ENCODE data around the gene AFG3L2. TPM values are rescaled to one million over a fixed set of nuclear protein-coding genes. Genes with fewer than 3 reads are reported as not detected.

AFG3L2 gene
- total RNA-seq, 1 experiment from 2014 or later = 73.5 TPM

- H3K9me3 ChIP-seq (ENCODE audit: control insufficient read depth, low read depth, low read length) = peaks cover 4% of the 10 kb centered on the region
- peaks cover 5 to 12% of the 10 kb centered on the region in 2 experiments; a peak in 4 of 5 replicates for H3K9me3 Mint-ChIP-seq
- H3K4me3 Mint-ChIP-seq = no peak overlapping the region
- H4K91ac ChIP-seq (ENCODE audit: insufficient read length, low read depth, low read length) = no peak overlapping the region
- no peaks in the 10 kb centered on the region for H4K20me1 ChIP-seq (ENCODE audit: control insufficient read depth, insufficient read depth, insufficient read length)
- no CpG with 5 or more reads among the region's 10 CpGs for WGBS (ENCODE audit: extremely low coverage, insufficient read length, low lambda C conversion rate)
- H3K79me1 ChIP-seq (ENCODE audit: insufficient read depth, low read depth, low read length, poor library complexity, severe bottlenecking) = no peaks in the 10 kb centered on the region
- no peaks in the 10 kb centered on the region for H3K27me3 Mint-ChIP-seq (ENCODE audit: low read depth)
- no peak overlapping the region for H2AFZ ChIP-seq (ENCODE audit: low read length)
- no peak overlapping the region for H3K4ac ChIP-seq (ENCODE audit: low read depth, low read length)
- no peak overlapping the region for H3T11ph ChIP-seq (ENCODE audit: low read length)
- H3K56ac ChIP-seq (ENCODE audit: insufficient read length, low read depth, low read length) = no peak overlapping the region
- no peak overlapping the region for H2BK12ac ChIP-seq (ENCODE audit: insufficient read length, low read depth, low read length)
- no peak overlapping the region for H3K23ac ChIP-seq (ENCODE audit: insufficient read length, low read depth, low read length)
- no peaks in the 10 kb centered on the region for H3K79me2 ChIP-seq (ENCODE audit: insufficient read depth, low read length)
- H3K27ac Mint-ChIP-seq = no peak overlapping the region
- H2BK15ac ChIP-seq (ENCODE audit: low read depth, low read length) = no peak overlapping the region
- H3K27ac ChIP-seq (ENCODE audit: insufficient read length, low read depth, low read length) = no peak overlapping the region
- no peak overlapping the region for H3K18ac ChIP-seq (ENCODE audit: insufficient read length, low read depth, low read length)
- no peak for DNase-seq
- no peak overlapping the region for H4K8ac ChIP-seq (replicated peaks; ENCODE audit: insufficient read length, low read depth, low read length)
- peaks cover 17 to 19% of the 10 kb centered on the region in 2 experiments for H3K4me1 Mint-ChIP-seq
- H2AK5ac ChIP-seq (ENCODE audit: insufficient read length, low read length) = no peak overlapping the region
- H3K4me1 ChIP-seq (ENCODE audit: insufficient read depth, low read length) = no peaks in the 10 kb centered on the region
- no peak overlapping the region for H4K5ac ChIP-seq (ENCODE audit: insufficient read length, low read depth, low read length)
- no peak overlapping the region for H2BK20ac ChIP-seq (ENCODE audit: low read depth, low read length, poor library complexity, severe bottlenecking)
- no peak overlapping the region for H2BK120ac ChIP-seq (ENCODE audit: low read depth, low read length, poor library complexity, severe bottlenecking)
- TF ChIP-seq CTCF (conservative IDR thresholded peaks at IDR 0.05) = no peak
- H2BK5ac ChIP-seq (ENCODE audit: insufficient read length, low read length) = no peak overlapping the region
- no peaks in the 10 kb centered on the region for H3K27me3 ChIP-seq (ENCODE audit: insufficient read depth, low read length)
- H3K36me3 Mint-ChIP-seq (ENCODE audit: insufficient read depth in 1 of 3, low read depth in 3 of 3) = peaks cover 29 to 78% (median 30%) of the 10 kb centered on the region in 3 experiments
- no peak overlapping the region for H3K4me2 ChIP-seq (ENCODE audit: insufficient read depth, insufficient read length, low read length)
- H3K14ac ChIP-seq (ENCODE audit: insufficient read depth, low read length) = no peak overlapping the region
- H3K23me2 ChIP-seq (ENCODE audit: insufficient read length, low read depth, low read length, poor library complexity, severe bottlenecking) = no peaks in the 10 kb centered on the region
- no peak overlapping the region for H3K9ac ChIP-seq (ENCODE audit: extremely low read depth, insufficient read length, low read length)
Measured at GRCh38 chr18:12315490-12315889, 61.5 kb downstream of the AFG3L2 start.
